ENCODE results near the gene REM1. TPM values are rescaled to one million over a fixed set of nuclear protein-coding genes. Genes with fewer than 3 reads are reported as not detected.
"Not testable (repeated sequence)": the region's sequence is repeated elsewhere in the genome, so short reads cannot be mapped to it uniquely, and the experiment has no call there.

REM1 gene, protein sequence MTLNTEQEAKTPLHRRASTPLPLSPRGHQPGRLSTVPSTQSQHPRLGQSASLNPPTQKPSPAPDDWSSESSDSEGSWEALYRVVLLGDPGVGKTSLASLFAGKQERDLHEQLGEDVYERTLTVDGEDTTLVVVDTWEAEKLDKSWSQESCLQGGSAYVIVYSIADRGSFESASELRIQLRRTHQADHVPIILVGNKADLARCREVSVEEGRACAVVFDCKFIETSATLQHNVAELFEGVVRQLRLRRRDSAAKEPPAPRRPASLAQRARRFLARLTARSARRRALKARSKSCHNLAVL
- 1 to 10 TPM; 4.4 to 8.5 (median 6.0) TPM for polyA plus RNA-seq (ENCODE audit: insufficient read length in 10 of 10)
- long read RNA-seq, donor 1, partial matches to known transcripts: 0 of 1 reads
- long read RNA-seq, donor 1, other reads (novel, unspliced or antisense): 0 of 1 reads
- long read RNA-seq, donor 2, partial matches to known transcripts: 0 of 3 reads
- long read RNA-seq, donor 2, other reads (novel, unspliced or antisense): 0 of 3 reads
- long read RNA-seq, donor 3: 0 reads
- long read RNA-seq, donor 4, partial matches to known transcripts: 0 of 1 reads
- long read RNA-seq, donor 4, other reads (novel, unspliced or antisense): 0 of 1 reads
- long read RNA-seq, donor 5, partial matches to known transcripts: 8 of 10 reads
- long read RNA-seq, donor 5, other reads (novel, unspliced or antisense): 0 of 10 reads
- long read RNA-seq, donor 6, partial matches to known transcripts: 0 of 2 reads
- long read RNA-seq, donor 6, other reads (novel, unspliced or antisense): 0 of 2 reads
- long read RNA-seq, donor 7, partial matches to known transcripts: 5 of 5 reads
- long read RNA-seq, donor 7, other reads (novel, unspliced or antisense): 0 of 5 reads
- long read RNA-seq, donor 8, partial matches to known transcripts: 0 of 1 reads
- long read RNA-seq, donor 8, other reads (novel, unspliced or antisense): 0 of 1 reads
- long read RNA-seq, donor 9, partial matches to known transcripts: 0 of 1 reads
- long read RNA-seq, donor 9, other reads (novel, unspliced or antisense): 0 of 1 reads

DNA sequence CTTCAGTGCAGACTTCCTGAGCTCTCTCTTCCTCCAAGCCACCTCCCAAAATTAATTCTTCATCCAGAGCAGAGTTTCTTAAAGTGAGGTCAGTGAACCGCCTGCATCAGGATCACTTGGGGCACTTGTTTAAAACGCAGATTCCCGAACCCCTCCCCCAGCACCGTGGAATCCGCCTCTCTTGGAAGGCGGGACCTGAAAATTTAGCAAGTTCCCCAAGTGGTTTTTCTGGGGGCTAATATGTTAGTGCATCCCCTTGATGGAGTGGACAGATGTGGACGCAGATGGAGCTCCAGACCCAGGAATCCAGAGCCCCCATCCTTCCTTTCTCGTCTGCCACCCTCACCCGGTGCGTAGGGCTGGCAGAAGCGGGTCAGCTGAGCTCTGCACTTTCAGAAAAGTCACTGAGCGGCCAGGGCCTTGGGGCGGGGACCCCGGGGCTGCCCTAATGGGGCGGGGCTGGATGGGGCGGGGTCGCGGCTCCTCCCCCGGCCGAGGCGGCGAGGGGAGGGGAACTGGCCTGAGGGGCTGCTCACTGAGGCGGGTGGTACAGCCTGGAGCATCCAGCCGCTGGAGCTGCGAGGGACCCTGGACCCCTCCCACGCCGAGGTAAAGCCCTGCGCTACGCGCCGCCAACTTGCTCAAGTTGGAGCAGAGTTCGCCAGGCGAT is at the start of gene REM1, which contains the start of gene DEFB124:
REM1 (plus strand) TSS at position 531 of the 670 bp plus-strand sequence. CDS start 1,158 bp downstream, outside the sequence.
DEFB124 (minus strand) TSS at position 370 of the 670 bp plus-strand sequence. CDS start 2,114 bp downstream, outside the sequence.
- peak in 2 of 3 donors; percentile 59 to 85 for DNase-seq

DNA sequence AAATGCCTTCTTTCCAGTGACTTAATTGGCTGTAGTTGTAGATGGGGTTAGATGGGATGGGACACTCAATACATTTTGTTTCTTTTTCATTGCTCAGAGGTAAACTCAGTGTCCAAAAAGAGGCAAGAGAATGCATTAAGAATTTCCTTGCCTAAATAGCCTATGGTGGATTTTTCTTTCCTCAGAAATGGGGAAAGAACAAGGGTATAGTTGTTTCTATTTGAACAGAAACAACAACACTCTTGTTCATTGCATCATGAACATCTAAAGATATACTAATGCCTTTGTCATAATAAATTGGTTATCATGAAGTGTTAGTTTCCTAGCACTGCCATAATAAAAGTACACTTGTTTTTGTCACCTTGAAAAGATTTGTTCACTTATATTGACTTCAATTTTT is 49.3 kb upstream of the REM1 start:
- DNase-seq: no peak

DNA sequence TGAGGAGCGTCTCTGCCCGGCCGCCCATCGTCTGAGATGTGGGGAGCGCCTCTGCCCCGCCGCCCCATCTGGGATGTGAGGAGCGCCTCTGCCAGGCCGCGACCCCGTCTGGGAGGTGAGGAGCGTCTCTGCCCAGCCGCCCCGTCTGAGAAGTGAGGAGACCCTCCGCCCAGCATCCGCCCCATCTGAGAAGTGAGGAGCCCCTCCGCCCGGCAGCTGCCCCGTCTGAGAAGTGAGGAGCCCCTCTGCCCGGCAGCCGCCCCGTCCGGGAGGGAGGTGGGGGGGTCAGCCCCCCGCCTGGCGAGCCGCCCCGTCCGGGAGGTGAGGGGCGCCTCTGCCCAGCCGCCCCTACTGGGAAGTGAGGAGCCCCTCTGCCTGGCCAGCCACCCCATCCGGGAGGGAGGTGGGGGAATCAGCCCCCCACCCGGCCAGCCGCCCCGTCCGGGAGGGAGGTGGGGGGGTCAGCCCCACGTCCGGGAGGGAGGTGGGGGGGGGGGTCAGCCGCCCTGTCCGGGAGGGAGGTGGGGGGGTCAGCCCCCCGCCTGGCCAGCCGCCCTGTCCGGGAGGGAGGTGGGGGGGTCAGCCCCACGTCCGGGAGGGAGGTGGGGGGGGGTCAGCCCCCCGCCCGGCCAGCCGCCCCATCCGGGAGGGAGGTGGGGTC is 48.1 kb upstream of the REM1 start:
- not testable (repeated sequence) for DNase-seq

DNA sequence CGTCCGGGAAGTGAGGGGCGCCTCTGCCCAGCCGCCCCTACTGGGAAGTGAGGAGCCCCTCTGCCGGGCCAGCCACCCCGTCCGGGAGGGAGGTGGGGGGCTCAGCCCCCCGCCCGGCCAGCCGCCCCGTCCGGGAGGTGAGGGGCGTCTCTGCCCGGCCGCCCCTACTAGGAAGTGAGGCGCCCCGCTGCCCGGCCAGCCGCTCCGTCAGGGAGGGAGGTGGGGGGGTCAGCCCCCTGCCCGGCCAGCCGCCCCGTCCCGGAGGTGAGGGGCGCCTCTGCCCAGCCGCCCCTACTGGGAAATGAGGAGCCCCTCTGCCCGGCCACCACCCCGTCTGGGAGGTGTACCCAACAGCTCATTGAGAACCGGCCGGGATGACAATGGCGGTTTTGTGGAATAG is 47.5 kb upstream of the REM1 start:
- DNase-seq: not testable (repeated sequence)

DNA sequence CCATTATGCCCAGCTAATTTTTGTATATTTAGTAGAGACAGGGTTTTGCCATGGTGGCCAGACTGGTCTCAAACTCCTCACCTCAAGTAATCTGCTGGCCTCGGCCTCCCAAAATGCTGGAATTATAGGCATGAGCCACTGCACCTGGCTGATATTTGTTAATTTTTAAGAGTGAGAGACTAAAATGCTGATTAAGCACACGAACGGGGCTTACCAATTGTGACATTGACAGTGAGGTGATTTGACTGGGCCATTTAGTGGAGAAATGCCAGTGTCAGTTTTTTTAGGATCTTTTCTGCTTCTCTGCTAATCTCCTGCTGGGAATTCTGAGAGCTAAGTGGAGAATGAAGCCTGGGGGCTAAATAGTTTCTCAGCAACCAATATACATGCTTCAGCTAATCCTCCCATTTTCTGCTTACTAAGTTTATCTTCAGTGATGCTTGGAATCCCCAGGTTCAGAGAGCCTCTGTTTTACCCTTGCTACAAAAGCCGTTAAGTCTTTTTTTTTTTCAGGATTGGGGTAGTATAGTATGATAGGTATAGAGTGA is 44.4 kb upstream of the REM1 start:
- DNase-seq: no peak

DNA sequence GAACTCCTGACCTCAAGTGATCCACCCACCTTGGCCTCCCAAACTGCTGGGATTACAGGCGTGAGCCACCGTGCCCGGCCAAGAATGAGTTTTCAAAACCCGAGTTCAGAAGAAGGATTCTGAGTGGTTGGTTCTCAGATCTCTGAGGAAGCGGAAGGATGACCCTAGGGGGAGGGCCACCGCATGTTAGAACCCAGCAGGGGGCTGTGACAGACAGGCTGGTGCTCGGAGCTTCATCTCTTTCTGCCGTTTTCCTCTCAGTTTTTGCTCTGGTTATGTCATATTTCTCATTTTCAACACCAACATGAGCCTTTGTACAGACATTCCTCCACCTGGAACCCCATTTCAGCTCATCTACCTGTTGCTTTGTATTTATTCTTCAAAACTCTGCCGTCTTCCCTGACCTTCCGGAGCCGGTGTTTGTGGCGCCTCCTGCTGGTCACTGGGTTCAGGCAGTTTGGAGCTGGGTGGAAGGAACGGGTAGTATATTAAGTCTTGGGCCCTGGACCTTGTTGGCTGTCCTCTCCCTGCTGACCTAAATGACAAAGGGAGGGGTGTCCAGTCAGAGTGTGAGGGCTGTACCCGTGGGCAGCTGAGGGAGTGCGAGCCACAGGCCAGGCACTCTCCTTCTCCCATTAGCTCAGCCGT is 35.0 kb upstream of the REM1 start, which contains the start of gene DEFB123:
DEFB123 (plus strand) TSS at position 621 of the 648 bp plus-strand sequence. CDS start 67 bp downstream, outside the sequence.
- DNase-seq: no peak

DNA sequence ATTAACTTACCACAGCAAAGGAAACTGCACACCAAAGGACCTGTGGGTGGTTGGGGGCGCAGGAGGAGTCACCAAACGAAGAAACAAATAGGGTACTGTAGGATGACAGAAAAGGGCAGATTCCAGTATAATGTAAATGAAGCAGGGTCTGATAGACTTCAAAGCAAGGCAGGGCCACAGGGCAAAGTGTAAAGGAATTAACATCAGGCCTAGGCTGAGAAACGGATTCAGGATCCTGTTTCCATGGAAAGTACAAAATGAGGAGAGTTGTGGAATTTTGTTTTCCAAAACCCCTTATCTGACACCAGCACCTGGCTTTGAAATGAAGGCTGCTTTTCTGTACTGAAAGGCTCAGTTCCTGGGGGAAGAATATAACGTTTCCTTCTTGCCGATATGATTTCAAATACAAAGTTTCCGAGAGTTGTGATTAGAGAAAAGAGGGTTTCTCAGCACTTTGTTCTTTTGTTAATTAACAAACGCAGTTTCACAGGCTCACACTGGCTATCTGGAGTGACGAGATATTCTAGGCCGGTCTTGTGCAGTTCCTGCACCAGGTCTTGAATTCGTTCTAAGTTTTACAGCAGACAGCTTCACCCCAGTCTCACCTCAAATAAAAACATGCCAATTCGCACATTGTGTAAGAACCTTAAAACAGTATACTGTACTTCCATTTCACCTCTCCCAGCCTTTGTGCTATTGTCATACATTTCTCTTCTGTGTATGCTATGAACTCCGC is 28.8 kb upstream of the REM1 start:
- DNase-seq: no peak

DNA sequence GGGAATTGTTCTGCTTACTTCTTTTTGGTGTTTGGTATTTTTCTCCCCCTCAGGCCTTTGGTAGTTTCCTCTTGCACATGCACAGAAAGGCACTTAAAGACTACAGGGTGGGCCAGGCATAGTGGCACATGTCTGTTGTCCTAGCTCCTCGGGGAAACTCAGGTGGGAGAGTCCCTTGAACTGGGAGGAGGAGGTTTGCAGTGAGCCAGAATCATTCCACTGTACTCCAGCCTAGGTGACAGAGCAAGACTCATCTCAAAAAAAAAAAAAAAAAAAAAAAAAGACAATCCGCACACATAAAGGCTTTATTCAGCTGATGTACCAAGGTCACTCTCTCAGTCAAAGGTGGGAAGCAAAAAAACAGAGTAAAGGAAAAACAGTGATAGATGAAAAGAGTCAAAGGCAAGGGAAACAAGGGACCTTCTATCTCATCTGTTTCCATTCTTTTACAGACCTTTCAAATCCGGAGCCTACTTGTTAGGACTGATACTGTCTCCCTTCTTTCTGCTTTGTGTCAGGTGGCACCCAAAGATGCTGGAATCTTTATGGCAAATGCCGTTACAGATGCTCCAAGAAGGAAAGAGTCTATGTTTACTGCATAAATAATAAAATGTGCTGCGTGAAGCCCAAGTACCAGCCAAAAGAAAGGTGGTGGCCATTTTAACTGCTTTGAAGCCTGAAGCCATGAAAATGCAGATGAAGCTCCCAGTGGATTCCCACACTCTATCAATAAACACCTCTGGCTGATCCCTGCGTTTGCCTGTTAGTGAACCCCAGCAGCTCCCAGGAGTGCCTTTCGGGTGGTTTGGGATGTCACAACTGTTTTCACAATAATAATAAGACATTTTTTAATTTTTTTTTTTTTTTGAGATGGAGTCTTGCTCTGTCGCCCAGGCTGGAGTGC is 25.3 kb upstream of the REM1 start:
- no peak for DNase-seq

DNA sequence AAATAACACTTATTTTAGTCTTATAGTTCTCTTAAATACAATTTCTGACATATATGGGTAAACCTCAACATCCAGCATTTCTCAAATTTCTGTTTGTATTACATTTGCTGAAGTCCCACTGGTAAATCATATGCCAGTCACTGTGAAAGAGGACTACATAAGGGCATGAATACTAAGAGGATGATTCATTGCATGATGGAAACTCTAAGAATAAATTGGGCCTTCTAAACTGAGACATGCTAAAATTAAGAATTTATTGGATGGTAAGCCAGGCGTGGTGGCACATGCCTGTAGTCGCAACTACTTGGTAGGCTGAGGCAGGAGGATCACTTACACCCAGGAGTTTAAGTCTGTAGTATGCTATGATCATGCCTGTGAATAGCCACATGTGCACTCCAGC is 22.5 kb upstream of the REM1 start:
- no peak for DNase-seq

DNA sequence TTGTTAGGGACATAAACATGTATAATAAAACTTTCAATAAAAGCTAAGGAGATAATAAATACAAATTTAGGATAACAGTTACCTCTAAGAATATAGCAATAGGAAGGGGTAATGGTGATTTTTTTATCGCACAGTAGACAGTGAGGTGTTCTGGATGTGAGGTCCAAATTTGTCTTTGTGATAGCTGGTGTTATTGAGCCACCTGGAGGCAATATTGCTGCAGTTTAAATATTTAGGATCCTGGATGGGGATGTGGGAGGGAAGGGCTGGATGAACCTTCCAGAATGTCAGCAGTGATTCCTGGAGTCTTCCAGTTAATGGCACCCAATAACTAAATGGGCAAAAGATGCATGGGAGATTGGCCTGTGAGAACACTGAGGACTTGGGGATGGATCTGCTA is 20.7 kb upstream of the REM1 start:
- DNase-seq: no peak

DNA sequence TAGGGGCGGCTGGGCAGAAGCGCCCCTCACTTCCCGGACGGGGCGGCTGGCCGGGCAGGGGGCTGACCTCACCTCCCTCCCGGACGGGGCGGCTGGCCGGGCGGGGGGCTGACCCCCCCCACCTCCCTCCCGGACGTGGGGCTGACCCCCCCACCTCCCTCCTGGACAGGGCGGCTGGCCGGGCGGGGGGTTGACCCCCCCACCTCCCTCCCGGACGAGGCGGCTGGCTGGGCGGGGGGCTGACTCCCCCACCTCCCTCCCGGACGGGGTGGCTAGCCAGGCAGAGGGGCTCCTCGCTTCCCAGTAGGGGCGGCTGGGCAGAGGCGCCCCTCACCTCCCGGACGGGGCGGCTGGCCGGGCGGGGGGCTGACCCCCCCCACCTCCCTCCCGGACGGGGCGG is 4.1 kb upstream of the REM1 start:
- not testable (repeated sequence) for DNase-seq

DNA sequence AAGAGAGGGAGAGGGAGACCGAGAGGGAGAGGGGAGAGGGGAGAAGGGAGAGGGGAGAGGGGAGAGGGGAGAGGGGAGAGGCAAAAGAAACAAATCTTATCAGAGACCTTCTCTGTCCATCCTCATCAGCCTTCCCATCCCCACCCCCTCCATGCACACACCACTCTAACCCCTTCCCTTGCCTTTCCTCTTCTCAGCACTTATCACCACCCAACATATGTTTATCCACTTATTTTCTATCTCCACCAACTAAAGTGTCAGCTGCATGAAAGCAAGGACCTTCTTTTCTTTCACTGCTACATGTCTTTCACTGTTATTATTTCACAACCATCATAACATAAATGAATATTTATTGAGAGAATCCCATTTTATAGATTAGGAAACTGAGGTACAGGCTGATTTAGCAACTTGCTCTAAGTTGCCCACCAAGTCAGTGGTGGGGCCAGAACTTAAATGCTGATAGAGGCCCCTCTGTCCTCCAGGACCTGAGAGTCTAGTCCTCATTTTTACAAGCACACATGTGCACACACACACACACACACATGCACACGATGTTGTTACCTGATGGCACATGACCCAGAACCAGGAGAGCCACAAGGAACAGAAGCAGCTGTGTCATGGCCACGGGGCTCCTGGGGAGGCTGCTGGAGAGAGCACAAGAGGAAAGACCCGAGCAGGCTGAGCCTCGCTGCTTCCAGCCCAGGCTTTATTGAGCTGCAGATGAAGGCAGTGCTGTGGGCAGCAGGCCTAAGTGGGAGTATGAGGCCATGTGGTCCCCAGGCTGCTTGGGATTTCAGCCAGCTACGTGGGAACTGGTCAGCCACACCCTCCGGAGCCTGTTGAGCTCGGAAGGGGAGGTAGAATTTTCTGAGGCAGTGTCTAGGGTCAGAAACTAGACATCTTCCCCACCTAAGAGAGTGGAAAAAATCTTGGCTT is 2.4 kb upstream of the REM1 start:
- peak in 2 of 3 donors; percentile 55 to 78 for DNase-seq

DNA sequence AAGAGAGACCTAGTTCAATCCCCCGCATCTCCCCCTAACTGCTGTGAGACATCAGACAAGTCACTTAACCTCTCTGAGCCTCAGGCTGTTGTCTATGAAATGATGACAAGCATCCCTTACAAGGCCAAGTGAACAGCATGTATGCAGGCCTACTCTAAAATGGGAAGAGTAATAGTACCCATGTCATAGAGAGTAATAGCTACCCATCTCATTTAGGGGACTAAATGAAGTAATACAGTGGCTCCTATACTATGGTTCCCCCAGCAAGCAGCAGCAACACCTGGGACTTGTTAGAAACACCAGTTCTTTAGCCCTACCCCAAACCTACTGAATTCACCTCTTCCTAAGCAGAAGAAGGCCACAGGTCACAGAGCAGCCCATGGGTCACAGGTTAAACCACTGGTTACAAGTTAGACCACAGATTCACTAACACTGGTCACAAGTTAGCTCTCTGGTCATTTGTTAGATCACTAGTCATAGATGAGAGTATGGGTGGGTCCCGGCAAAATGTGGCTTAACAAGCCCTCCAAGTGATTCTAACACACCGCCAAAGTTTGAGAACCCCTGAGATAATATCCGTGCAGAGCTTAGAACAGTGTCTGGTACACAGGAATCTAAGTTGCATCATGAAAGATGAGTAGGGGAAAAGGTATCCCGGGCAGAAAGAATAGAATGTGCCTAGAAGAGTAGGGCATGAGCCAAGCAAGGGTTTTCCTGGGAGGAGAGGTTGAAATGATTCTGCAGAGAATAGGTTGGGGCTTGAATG is 1.6 kb upstream of the REM1 start:
- no peak for DNase-seq

DNA sequence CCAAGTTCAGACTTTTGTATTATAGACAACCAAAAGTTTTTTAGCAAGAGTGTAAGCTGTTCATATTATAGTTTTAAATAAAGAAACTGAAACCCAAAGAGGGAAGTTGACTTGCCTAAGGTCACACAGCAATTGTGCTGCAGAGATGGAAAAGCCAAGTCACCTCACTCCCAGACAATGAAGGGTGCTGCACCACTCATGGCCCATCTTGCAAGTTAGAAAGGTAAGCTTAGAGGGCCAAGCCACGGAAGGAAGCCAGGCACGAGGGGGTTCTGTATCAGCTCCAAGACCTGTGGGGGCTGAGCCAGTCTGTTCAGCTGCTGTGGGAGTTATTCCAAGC is 1.0 kb upstream of the REM1 start:
- DNase-seq: no peak

DNA sequence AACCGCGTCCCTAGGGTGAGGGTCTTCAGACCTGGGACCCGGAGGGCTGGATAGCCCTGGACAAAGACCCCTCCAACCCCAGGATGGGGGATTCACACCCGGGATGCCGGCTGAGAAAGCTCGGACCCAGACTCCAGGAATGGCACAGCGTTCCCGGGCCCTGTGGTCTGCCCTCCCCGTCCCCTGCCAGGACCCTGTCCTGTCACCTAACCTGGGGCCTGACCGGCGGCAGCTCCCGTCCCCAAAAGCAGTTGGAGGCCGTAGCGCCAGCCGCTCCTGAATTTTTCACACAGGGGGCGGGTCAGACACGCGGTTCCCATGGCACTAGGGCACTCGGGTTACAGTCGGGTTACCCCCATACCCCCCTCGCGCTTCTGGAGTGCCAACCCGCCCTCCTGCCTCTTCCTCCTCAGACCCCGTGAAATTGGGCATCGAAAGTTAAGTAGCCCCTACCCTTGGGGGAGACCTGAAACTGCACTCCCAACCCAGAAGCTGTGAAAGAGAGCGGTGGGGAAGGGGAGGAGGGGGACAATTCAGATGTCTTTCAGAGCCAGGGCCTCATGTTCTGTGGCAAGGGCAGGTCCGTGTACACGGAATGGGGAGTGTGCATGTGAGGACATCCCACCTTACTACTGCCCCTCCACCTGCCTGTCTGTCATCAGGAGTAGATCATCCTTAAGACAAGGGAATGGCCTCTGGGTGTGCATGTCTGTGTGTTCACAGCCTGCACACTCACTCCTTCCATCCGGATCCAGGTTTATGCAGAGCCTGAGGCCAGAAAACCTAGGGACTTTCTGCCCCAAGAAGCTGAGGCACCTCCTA is 595 bp downstream of the REM1 start:
- peak in 1 of 3 donors; percentile 69 for DNase-seq

DNA sequence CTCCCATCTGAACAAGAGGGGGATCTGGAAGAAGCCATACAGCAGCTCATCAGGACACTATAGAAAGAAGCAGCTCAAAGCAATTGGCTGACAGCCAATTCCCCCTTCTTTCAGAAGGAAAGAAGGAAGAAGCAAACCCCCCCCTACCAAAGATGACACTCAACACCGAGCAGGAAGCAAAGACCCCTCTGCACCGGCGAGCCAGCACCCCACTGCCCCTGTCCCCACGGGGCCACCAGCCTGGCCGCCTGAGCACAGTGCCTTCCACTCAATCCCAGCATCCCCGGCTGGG is 1.2 kb downstream of the REM1 start:
- DNase-seq: peak in 1 of 3 donors; percentile 25
